HG02870 (cell line): ENCODE measurements around the gene CLDN16.

Experiments used
- ATAC-seq: cut with Tn5 transposase; IDR thresholded peaks from one replicate; pipeline ENCODE4 v1.9.1; 2021; ENCODE audit warnings: mild to moderate bottlenecking, moderate library complexity; ENCODE audit not compliant: unreplicated experiment

Gene CLDN16

DNA sequence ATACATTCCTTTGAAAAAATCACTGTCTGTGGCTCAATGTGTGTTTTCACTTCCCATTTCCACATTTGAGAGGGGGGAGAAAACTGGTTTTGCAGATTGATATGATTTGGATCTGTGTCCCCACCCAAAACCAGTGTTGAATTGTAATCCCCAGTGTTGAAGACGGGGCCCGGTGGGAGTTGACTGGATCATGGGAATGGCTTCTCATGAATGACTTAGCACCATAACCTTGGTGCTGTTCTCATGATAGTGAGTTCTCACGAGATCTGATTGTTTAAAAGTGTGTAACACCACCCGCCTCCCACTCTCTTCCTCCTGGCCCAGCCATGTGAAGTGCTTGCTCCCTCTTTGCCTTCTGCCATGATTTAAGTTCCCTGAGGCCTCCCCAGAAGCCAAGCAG is 45.7 kb downstream of the CLDN16 start:
- no peak for ATAC-seq

DNA sequence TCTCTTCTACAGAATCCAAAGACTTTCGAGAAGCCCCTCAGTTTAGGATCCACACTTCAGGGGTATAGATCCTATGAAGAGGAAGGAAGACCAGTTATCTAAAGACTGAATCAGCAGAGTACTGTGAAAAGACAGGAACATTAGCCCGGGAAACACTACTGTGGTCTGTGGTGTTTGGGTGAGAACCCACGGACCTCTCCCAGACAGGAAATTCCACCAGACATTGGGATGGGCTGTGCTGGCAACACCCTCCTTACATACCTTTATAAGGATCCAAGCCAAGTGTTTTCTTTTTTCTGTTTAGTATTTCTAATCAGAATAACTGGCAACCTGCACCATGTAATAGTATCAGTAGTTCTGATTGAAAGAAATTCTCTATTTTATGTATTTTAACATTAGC is 47.7 kb downstream of the CLDN16 start:
- ATAC-seq: no peak

DNA sequence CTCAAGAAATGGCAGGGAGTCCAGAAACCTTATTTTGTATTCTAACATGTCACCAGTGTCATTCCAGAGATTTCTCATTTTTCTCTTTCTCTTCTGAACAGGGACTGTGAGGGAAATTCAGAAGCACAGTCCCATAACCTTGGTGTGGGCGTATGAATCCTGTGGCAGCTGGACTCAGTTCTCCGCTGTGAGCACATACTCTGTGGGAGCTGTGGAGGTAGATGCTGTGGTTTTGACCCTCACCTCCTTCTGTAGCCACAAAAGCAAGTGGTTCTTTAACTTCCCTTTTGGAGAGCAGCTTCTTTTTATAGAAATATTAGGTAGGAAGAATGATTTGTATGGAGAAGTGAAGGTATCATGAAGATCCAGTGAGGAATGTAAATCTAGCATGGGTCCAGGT is 48.4 kb downstream of the CLDN16 start:
- ATAC-seq: no peak

DNA sequence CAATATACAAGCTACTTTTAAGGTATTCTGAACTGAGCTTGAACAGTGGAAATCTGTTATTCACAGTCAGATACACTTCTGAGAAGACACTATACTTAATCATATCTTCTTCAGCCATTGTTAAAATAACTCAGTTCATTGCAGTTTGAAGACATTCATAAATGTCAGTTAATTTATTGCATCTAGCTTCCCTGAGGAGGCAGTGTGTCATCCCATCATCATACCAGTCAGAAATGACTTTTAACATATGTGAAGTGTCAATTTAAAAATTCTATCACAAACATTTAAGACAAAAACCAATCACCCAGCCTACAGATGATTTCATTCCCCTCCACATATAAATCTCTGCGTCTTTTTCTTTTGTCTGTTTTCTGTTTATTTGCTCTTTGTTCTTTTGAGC is 54.3 kb downstream of the CLDN16 start:
- no peak for ATAC-seq

DNA sequence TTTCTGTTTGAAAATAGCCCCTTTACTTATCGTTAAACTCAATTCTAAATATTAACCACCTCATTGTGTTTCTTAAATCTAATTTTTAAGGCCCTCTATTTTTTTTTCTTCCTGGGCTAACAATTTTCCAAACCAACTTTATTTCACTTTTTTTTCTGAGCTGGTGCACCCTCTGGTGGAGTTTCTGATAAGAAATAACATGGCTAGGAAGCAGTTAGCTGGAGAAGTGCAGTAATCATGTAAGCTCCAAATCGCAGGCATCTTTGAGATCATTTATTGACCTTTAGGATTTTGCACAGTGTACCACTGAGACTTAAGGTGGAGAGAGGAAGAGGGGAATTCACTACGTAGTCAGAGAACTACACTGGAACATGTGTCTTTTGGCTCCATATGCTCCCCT is 55.3 kb downstream of the CLDN16 start:
- no peak for ATAC-seq

DNA sequence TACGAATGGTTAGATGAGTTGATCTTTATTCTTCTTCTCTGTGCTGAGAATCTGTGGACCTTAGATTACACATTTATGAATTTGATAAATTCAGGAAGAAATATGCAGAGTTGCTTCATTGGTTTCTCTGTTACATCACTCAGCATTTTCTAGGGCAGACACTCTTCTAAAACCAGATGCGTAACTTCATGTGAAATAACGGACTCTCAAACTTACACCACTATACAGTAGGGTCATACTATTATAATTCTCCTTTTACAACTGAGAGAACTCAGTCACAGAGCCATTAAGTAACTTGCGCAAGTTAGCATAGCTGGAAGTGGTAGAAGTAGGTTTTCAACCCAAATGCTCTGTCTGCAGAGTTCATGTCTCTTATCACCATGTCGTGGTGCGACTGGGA is 56.0 kb downstream of the CLDN16 start:
- ATAC-seq: no peak

DNA sequence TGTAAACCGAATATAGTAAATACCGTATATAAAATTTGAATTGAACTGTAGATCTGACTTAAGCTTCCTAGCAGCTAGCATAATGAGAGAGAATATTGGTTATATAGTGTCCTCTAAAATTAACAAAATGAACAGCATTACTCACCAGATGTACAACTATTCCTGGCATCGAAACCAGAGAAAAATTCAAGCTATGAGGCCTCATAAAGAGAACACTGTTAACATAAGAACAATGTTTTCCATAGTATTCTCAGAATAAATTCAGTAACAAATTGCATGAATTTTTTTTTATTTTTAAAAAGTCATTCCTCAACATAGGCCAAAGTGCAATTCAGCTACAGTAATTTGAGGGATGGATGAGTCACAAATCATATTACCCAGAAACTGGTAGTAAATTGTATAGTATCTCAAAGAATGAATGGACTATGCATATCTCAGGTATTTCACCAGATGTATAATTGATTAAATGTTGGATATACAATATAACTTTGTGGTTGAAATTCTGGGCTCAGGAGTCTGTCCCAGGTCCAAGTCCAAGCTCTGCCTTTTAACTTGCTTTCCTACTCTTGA is 56.7 kb downstream of the CLDN16 start:
- no peak for ATAC-seq

DNA sequence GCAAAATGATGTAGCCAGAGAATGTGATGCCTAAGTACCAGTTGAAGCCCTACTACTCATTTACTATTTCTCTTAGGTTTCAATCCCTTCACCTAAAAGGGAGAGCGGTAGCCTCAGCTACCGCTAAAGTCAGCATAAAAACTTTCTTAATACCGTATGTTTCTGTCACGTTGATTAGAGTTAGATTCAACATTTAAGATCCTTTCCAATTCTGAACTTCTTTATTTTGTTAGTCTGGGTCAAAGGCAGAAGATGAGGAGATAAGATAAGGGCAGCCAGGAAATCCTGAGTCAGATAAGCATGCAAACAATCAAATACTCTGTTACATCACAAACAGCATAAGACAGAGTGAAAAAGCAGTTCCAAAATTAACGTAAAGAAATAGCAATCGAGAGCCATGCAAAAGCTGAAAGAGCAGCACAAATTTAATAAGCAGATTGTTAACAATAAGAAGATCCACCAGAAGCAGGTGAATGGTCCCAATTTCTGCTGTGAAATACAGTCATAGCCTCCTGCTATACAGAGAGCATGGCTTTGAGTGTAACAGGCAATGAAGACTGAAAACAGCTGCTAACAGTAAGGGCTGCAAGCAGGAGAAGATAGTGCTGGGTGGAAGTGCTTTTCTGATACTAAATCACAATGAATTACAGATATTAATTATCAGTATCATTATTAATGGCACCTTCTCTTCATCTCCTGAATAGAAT is 58.8 kb downstream of the CLDN16 start:
- ATAC-seq: no peak

DNA sequence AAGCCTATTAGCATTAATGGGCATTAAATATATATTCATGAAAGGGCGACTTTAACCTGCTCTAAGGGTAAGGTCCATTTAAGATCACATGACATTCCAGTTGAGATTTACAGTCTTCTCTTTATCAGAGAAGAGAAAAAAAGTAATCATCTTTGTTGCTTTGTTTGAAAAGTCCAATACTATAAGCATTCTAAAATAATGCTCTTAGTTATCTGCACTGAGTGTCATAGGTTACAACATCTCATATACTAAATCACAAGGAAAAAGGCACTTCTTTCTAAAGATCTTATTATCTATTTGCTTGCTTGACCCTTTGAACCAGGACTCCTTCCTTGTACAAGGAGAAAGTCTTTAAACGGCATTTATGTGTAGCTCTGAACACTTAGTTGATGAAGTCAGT is 60.3 kb downstream of the CLDN16 start:
- ATAC-seq: no peak

DNA sequence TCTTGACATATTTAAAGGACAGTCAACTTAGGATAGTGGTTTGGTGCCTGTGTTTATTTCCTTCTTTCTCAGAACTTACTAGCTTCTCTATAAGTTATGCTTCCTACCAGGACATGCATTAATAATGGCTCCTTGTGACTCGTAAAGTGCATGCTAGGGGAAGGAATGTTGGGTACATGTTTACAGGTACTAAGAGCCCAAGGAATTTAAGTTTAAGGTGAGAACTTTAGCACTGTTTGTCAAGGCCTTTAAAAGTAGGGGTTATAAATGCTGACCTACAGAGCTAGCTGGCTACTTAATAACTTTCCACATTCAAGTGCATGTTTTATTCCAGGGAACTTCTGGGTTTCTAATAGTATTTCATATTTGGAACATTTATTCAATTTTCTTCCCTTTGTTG is 61.8 kb downstream of the CLDN16 start, which contains the start of gene TMEM207:
Gene TMEM207 (minus strand): TSS at position 101 of the 400 bp plus-strand sequence. CDS start 92 bp downstream, at position 9.
- no peak for ATAC-seq

DNA sequence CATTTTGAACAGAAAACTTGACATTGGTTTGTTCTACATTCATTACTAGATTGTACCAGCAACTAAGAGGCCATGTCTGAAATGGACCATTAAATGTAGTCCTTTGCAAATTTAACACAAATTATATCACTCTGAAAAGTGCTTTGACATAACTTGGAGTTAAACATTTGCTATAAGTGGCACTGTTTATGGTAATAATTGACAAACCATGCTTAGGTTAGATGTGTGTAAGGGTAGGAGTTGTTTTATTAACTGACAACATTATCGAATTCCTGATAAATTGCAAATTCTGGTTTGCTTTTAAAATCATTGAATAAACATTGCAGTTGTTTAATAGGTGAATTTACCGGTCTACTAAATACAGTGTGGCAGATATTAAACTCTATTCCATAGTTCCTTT is 67.9 kb downstream of the CLDN16 start:
- no peak for ATAC-seq

DNA sequence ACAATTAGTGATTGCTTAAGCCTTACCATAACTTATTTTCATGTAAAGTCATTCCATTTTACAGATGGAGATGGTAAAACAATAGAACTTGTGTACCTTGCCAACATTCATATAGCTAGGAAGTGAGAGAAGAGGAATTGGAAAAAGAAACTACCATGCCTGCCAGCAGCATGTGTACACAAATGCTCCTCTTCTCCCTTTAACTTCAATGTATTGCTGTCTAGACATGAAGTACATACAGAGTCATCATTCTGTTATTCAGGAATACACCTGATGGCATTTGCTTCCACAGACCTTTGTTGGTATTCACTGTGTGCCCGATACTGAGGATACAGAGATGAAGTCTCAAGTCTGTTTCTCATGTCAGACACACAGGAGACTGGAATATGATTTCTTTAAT is 68.8 kb downstream of the CLDN16 start:
- no peak for ATAC-seq

DNA sequence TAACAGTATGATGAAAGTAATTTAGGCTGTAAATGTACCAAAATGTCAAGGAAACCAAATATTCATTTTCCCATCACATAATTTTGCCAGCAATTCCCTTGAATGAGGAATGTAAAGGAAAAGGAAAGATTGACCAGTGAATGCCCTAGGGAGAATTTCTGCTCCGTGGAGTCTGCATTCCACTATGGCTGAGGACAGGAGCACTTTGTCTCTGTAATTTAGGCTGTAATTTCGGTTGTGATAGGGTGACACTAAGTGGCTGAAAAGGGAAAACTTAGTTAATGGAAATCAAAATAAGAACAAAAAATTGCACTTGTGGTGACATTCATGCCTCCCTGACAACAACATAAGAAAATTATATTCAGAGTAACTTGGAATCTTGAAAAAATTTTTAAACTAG is 70.1 kb downstream of the CLDN16 start:
- ATAC-seq: no peak
